AG09309 (cell line): ENCODE measurements around the gene THAP7.

ENCODE experiments used
- DNase-seq: peaks from one replicate; pipeline ENCODE4 v3.0.0-alpha.2; 2010; ENCODE audit warnings: low read depth
- H3K4me3 ChIP-seq: 2 replicates; pipeline ENCODE4 v1.5.1; 2011; ENCODE audit warnings: mild to moderate bottlenecking, low read depth, low read length, moderate library complexity; ENCODE audit not compliant: control insufficient read depth
- TF ChIP-seq, protein P1 (sequence below): IDR thresholded peaks from 2 replicates; pipeline ENCODE4 v1.5.1; 2011; ENCODE audit warnings: mild to moderate bottlenecking, low read depth, low read length, inconsistent platforms; ENCODE audit not compliant: insufficient read depth, control insufficient read depth; ENCODE audit errors: missing control alignments

Gene THAP7

DNA sequence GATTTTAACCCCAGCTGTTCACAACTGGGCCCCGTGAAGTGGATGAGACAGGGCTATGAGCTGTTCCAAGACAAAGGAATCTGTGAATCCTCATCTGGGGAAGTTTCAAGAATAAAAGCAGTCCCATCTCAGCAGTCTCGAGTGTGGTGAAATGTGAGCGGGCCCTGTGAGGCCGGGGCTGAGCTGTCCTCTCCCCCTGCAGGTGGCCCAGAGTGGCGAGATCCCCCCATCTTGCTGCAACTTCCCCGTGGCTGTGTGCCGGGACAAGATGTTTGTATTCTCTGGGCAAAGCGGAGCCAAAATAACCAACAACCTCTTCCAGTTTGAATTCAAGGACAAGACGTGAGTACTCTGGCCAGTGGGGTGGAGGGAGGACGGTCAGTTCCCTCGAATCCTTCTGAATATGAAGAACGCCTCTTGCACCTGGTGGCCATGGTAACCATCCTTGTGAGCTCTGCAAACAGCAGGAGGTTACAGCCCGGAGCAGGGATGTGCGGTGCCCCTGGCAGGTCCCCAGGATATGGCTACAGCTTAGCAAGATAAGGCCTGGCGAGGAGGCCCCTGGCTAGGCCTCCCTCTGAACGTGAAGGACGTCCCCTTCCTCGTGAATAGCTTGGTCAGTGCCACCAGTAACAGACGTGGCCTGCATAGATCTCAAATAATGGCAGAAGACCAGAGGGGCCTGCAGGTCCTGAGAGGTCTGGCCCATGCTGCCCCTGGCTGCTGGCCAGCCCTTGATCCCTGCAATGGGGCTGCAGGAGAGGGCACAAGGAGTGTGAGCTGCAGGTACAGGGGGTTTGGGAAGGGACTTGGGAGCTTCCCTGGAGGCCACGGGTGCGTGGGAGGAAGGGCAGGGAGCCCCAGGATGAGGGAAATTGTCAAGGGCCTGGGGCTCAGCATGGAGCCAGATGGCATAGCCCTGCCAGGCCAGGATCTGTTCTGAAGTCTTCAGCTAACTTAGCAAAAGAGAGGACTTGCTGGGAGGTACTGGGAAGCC is 11.4 kb downstream of the THAP7 start:
- no peak for DNase-seq
- TF ChIP-seq, protein P1, sequence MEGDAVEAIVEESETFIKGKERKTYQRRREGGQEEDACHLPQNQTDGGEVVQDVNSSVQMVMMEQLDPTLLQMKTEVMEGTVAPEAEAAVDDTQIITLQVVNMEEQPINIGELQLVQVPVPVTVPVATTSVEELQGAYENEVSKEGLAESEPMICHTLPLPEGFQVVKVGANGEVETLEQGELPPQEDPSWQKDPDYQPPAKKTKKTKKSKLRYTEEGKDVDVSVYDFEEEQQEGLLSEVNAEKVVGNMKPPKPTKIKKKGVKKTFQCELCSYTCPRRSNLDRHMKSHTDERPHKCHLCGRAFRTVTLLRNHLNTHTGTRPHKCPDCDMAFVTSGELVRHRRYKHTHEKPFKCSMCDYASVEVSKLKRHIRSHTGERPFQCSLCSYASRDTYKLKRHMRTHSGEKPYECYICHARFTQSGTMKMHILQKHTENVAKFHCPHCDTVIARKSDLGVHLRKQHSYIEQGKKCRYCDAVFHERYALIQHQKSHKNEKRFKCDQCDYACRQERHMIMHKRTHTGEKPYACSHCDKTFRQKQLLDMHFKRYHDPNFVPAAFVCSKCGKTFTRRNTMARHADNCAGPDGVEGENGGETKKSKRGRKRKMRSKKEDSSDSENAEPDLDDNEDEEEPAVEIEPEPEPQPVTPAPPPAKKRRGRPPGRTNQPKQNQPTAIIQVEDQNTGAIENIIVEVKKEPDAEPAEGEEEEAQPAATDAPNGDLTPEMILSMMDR: no peak
- no peak overlapping the region for H3K4me3 ChIP-seq

DNA sequence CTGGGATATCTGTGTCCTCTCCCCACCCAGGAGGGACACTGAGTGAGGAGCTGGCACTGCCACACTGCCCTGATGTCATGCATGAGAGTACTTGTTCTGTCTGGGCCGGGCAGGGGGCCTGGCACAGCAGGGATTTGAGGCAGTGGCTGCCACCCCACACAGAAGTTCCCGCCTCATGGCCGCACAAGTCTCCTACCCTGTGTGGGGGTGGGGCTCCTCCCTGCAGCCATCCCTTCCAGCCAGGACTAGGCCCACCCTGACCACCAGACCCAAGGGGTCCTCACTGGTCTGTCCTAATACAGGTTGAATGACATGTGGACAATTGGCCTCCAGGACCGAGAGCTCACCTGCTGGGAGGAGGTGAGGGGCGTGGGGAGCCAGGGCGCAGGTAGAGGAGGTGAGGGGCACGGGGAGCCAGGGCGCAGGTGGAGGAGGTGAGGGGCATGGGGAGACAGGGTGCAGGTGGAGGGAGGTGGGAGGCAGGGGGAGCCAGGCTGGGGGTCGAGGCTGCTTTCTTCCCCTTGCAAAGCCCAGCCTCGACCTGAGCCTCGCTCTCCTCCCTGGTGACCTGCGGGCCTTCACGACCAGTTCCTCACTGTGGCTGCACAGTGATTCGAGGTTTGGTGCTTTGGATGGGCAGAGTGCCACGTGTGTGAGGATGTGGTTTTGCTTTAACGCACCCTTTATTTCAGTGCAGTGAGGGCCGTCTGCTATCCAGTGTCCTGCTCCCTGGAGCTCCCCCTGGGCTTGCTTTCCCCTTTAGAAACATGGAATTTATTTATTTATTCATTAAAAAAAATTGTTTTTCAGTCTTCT is 12.4 kb downstream of the THAP7 start:
- TF ChIP-seq, protein P1: no peak
- DNase-seq: no peak
- no peak overlapping the region for H3K4me3 ChIP-seq

DNA sequence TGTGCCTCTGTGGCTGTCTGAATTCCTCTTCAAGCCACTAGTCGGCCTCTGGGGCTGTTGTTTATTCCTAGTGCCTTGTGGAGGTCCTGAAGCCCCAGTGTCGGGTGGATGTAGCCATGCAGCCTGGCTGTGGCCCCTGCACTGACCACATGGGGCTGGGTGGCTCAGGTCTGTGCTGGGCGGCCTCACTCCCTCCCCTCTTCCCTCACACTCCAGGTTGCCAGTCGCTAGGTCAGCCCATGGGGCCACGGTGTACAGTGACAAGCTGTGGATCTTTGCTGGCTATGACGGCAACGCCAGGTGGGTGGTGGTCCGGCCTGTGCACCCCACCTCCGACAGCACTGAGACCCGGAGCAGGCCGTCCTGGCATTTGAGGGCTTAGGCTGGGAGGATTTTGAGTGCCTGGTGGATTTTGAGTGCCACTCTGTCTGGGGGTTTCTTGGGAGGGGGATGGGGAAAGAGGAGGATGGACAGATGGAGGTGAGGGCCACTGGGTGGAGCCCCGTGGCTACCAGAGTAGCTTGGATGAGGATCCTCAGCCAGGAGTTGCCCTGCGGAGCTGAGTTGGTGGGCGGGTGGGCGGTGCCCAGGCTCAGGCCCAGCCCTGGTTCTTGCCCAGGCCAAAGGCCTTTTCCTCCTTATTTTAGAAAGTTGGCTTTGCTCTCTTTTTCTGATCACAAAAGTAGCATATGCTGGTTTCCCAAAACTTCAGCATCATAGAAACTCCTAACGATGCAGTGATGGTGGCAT is 13.2 kb downstream of the THAP7 start:
- H3K4me3 ChIP-seq: no peak overlapping the region
- TF ChIP-seq, protein P1: no peak
- no peak for DNase-seq

DNA sequence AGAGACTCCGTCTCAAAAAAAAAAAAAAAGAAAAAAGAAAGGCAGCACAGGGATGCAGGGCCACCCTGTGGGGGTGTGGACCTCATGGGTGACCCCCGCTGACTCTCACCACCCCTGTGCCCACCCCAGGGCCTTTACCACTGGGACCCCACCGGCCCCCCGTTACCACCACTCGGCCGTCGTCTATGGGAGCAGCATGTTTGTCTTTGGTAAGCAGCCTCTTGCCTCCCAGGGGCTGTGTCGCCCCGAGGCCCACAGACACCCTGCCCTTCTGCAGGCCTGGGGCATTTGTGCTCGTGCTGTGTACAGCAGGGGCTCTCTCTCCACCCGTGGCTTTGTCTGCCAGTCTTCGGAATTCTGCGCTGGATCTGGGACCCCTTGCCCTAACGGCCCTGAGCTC is 14.5 kb downstream of the THAP7 start:
- TF ChIP-seq, protein P1: no peak
- H3K4me3 ChIP-seq: no peak overlapping the region
- DNase-seq: no peak

DNA sequence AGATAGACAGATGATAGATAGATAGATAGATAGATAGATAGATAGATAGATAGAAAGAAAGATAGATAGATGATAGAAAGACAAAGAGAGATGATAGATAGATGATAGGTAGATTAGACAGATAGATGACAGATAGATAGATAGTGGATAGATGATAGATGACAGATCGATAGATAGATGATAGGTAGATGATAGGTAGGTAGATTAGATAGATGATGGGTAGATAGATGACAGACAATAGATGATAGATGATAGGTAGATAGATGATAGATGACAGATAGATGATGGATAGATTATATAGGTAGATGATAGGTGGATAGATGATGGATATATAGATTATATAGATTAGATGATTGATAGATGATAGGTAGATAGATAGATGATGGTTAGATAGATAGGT is 15.6 kb downstream of the THAP7 start:
- DNase-seq: no peak
- no peak overlapping the region for H3K4me3 ChIP-seq
- TF ChIP-seq, protein P1: no peak

DNA sequence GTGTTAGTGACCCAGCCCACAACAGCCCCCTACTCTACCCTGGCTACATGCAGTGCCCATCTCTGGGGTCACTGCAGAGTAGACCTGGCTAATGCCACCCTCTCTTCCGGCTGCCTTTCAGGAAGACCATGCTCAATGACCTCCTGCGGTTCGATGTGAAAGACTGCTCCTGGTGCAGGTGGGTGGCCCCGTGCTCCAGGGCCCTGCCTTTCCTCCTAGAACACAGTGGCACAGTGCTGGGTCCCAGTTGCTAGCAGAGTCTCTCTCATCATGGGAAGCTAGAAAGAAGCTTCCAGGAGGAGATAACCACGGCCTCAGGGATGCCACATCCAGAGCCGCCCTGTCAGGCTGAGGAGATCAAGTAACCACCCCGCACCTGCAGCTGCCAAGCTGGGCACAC is 16.2 kb downstream of the THAP7 start:
- TF ChIP-seq, protein P1: no peak
- no peak overlapping the region for H3K4me3 ChIP-seq
- no peak for DNase-seq
